Uterus (tissue), 4 donors: ENCODE data around the gene GNAO1. TPM values are rescaled to one million over a fixed set of nuclear protein-coding genes. Genes with fewer than 3 reads are reported as not detected.

Experiments
- DNase-seq, 2 donors: peaks; one replicate each; pipeline ENCODE4 v3.0.0-alpha.2; 2019 to 2020
- H3K27ac ChIP-seq, 2 donors: fragments of 200-600 bp; sonication (generic); 1 replicate in 1 of 2; 2 replicates in 1 of 2; pipeline ENCODE4 v1.5.1; 2016 to 2018
- H3K27me3 ChIP-seq, 2 donors: fragments of 200-600 bp; sonication (generic); one replicate each; pipeline ENCODE4 v1.5.1; 2018 to 2019; ENCODE audit warnings: control low read depth in 1 of 2
- H3K36me3 ChIP-seq, 2 donors: fragments of 200-600 bp; sonication (generic); one replicate each; pipeline ENCODE4 v1.5.1; 2019; ENCODE audit warnings: control low read depth in 1 of 2
- H3K4me1 ChIP-seq, 2 donors: fragments of 200-600 bp; sonication (generic); one replicate each; pipeline ENCODE4 v1.5.1; 2018 to 2019; ENCODE audit warnings: control low read depth in 1 of 2
- H3K4me3 ChIP-seq, 2 donors: fragments of 200-600 bp; sonication (generic); 1 replicate in 1 of 2; 2 replicates in 1 of 2; pipeline ENCODE4 v1.5.1; 2018 to 2019; ENCODE audit warnings: mild to moderate bottlenecking in 1 of 2
- H3K9me3 ChIP-seq, 2 donors: fragments of 200-600 bp; sonication (generic); one replicate each; pipeline ENCODE4 v1.5.1; 2019; ENCODE audit warnings: control low read depth in 1 of 2
- POLR2A ChIP-seq, 2 donors: fragments of 450-650 bp; IDR thresholded peaks; one replicate each; pipeline ENCODE4 v1.6.1; 2016; ENCODE audit warnings: antibody characterized with exemption in 2 of 2, mild to moderate bottlenecking in 1 of 2, moderate library complexity in 1 of 2
- intact Hi-C: fragments of 100-400 bp; cut with DNase I; formaldehyde crosslinking; loops from one replicate; pipeline ENCODE4 v1.15.1; 2023; ENCODE audit warnings: low total_unique reads
- total RNA-seq, 4 donors: library from RNA; depleted of rRNA in 3 of 4; stranded (reverse); fragments of >200 nt in 3 of 4; gene quantifications; one replicate each; pipeline versions ENCODE4 v1.1.0 to v1.2.4, GENCODE V29; 2014 to 2023
- TF ChIP-seq, protein P1 (sequence below), 4 experiments: fragments of 200-600 bp in 2 of 4; fragments of 450-650 bp in 2 of 4; sonication (generic) in 2 of 4; IDR thresholded peaks; one replicate each; pipeline ENCODE4 v1.5.1; 2016 to 2019; ENCODE audit warnings: antibody characterized with exemption in 4 of 4, mild to moderate bottlenecking in 2 of 4, moderate library complexity in 1 of 4
- donor health status: DM: yes; HTN: yes; CAD: no.

GNAO1 gene
- total RNA-seq, 4 donors from 2014 or later, result 0.26 to 7.2 (median 1.6) TPM; not detected in 1

DNA sequence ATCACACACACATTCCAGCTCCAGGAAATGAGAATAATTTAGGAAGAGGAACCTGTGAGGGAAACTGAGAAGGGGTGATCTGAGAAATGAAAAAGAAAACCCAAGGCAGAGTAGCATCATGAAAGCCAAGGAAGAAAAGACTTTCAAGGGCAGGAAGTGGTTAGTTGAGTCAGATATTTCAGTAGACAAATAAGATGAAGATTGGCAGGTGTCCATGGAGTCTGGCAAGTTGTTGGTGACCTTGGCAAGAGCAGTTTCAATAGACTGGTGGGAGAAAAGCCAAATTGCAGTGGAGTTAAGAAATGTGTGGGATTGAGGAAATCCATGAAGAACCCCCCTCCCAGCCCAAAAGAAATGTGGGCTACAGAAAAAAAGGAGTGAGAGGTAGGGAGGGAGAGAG is 10.7 kb downstream of the GNAO1 start:
- H3K27ac ChIP-seq, result no peak overlapping the region
- no peaks in the 10 kb centered on the region for H3K27me3 ChIP-seq
- TF ChIP-seq POLR2A (IDR thresholded peaks at IDR 0.05), result no peak
- TF ChIP-seq, protein P1, sequence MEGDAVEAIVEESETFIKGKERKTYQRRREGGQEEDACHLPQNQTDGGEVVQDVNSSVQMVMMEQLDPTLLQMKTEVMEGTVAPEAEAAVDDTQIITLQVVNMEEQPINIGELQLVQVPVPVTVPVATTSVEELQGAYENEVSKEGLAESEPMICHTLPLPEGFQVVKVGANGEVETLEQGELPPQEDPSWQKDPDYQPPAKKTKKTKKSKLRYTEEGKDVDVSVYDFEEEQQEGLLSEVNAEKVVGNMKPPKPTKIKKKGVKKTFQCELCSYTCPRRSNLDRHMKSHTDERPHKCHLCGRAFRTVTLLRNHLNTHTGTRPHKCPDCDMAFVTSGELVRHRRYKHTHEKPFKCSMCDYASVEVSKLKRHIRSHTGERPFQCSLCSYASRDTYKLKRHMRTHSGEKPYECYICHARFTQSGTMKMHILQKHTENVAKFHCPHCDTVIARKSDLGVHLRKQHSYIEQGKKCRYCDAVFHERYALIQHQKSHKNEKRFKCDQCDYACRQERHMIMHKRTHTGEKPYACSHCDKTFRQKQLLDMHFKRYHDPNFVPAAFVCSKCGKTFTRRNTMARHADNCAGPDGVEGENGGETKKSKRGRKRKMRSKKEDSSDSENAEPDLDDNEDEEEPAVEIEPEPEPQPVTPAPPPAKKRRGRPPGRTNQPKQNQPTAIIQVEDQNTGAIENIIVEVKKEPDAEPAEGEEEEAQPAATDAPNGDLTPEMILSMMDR (IDR thresholded peaks at IDR 0.05), result no peak
- H3K4me1 ChIP-seq, result no peaks in the 10 kb centered on the region
- H3K4me3 ChIP-seq, result no peak overlapping the region
- intact Hi-C loops, result no loop called here
- H3K36me3 ChIP-seq, result no peaks in the 10 kb centered on the region
- no peak for DNase-seq
- H3K9me3 ChIP-seq, result no peaks in the 10 kb centered on the region

DNA sequence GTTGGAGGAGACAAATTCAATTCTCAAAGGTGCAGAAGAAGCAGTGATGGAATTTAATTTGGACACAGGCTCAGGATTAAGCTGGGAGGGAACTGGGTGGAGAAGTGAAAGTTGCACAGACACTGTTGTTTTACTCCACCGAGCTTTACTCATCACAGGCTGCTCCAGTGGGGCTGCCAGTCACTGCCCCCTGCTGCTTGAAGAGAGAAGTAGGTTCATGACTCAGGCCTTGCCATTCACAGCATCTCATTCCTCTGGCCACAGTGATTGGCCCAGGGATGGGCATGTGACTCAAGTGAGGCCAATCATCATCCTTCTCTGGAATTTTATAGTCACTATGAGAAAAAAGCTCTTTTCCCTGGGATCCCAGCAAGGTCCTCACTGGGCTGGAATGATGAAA is 11.8 kb downstream of the GNAO1 start:
- no peaks in the 10 kb centered on the region for H3K36me3 ChIP-seq
- TF ChIP-seq POLR2A (IDR thresholded peaks at IDR 0.05), result no peak
- TF ChIP-seq, protein P1 (IDR thresholded peaks at IDR 0.05), result no peak
- no peaks in the 10 kb centered on the region for H3K9me3 ChIP-seq
- no peak overlapping the region for H3K27ac ChIP-seq
- no peak for DNase-seq
- H3K4me3 ChIP-seq, result no peak overlapping the region
- H3K27me3 ChIP-seq, result no peaks in the 10 kb centered on the region
- intact Hi-C loops, result no loop called here
- H3K4me1 ChIP-seq, result no peaks in the 10 kb centered on the region

DNA sequence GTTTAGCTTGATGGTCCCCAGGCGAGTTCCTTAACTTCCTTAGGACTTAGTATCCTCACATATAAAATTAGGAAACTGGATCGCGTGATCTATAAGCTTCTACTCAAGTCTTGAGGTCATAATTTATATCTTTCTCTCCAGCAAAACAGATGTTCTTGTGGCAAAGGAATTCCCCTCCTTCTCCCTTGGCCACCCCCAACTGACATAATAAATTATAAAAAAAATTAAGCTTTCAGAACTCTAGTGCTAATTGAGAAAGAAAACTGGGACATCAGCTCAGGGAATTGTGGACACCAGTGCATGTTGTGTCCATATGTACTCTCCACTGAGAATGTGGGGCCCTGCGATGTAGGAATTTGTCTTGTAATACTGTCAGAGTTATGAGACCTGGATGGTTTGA is 13.5 kb downstream of the GNAO1 start:
- Histone ChIP-seq H3K4me1 (no peaks in the 10 kb centered on the region), H3K27me3 (no peaks in the 10 kb centered on the region), H3K36me3 (no peaks in the 10 kb centered on the region), H3K27ac (no peak overlapping the region), H3K4me3 (no peak overlapping the region), H3K9me3 (no peaks in the 10 kb centered on the region)
- DNase-seq, result no peak
- intact Hi-C loops, result no loop called here
- TF ChIP-seq, protein P1 (IDR thresholded peaks at IDR 0.05), result no peak
- TF ChIP-seq POLR2A (IDR thresholded peaks at IDR 0.05), result no peak

DNA sequence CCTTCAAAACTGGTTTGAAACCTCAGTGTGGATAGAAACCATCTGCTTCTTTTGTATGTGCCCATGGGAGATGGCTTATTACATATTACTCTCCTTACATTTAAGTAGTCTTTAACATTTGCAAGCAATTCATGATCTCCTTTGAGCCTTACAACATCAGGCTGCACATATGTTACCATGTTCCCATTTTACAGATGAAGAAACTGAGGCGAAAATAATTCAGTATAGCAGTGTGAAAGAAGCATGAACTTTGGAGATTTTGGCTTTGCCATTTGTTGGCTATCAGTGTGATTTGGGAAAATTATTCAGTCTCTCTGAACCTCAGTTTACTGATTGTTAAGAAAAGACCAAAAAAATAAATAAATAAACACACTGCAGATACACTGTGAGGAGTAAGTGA is 15.7 kb downstream of the GNAO1 start:
- no peak overlapping the region for H3K27ac ChIP-seq

DNA sequence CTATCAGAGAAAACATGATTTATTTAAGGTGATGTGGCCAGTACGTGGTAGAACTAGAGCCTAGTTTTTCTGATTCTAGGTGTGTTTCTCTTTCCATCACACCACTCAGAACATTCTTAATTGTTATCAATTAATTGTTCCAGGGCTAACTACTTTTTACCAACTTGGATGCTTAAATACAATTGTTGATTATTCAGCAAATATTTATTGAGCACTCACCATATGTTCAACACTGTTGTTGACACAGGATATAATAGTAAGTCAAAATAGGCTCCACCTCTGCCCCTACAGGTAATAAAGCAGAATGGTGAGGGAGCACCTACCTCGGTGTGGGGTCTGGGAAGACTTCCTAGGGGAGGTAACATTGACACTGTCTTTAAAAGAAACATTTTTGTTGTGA is 16.1 kb downstream of the GNAO1 start:
- no peaks in the 10 kb centered on the region for H3K4me1 ChIP-seq
- H3K9me3 ChIP-seq, result no peaks in the 10 kb centered on the region
- H3K27ac ChIP-seq, result no peak overlapping the region
- no peak overlapping the region for H3K4me3 ChIP-seq
- intact Hi-C loops, result no loop called here
- no peak for DNase-seq
- TF ChIP-seq, protein P1 (IDR thresholded peaks at IDR 0.05), result no peak
- no peak for TF ChIP-seq POLR2A (IDR thresholded peaks at IDR 0.05)
- no peaks in the 10 kb centered on the region for H3K36me3 ChIP-seq
- no peaks in the 10 kb centered on the region for H3K27me3 ChIP-seq

More for the DNA sequence above, 15.7 kb downstream of the GNAO1 start:
- no peaks in the 10 kb centered on the region for H3K4me1 ChIP-seq
- no peak for DNase-seq
- TF ChIP-seq POLR2A (IDR thresholded peaks at IDR 0.05), result no peak
- TF ChIP-seq, protein P1 (IDR thresholded peaks at IDR 0.05), result no peak
- no peaks in the 10 kb centered on the region for H3K9me3 ChIP-seq
- H3K4me3 ChIP-seq, result no peak overlapping the region
- no peaks in the 10 kb centered on the region for H3K27me3 ChIP-seq
- no peaks in the 10 kb centered on the region for H3K36me3 ChIP-seq
- intact Hi-C loops, result no loop called here
